ENCODE measurements around the gene GPR158. TPM values are rescaled to one million over a fixed set of nuclear protein-coding genes. Genes with fewer than 3 reads are reported as not detected.

Gene GPR158
- total RNA-seq, 1 experiment from 2014 or later, result 12.2 TPM

DNA sequence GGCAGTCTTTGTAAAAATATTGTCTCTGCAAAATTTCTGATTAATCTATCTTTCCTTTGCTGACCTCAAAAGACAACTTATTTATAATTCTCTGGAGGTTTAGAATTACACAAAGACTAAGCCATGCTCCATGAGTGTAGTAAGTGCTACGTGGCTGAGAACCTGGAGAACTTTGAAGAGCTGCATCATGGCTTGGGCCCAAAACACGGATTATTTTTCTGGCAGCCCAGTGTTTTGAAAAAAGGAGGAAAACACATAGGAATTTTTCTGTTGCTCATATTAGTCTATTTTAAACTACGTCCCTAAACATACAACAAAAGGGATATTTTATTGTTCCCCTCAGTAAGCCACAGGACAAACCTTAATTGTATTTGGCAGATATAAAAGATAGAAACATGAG is 398.5 kb downstream of the GPR158 start:
- Histone ChIP-seq H3K27ac (no peak overlapping the region), H3K9me3 (ENCODE audit: insufficient read depth, low read depth) (no peaks in the 10 kb centered on the region), H3K9me2 (ENCODE audit: insufficient read depth) (no peaks in the 10 kb centered on the region; the same call in 1 of the 2 replicates), H3F3A (ENCODE audit: insufficient read depth, low read depth) (no peaks in the 10 kb centered on the region), H3K79me2 (ENCODE audit: low read depth) (no peaks in the 10 kb centered on the region), H3K27me3 (ENCODE audit: insufficient read depth, low read depth) (no peaks in the 10 kb centered on the region), H2AFZ (no peak overlapping the region), H4K20me1 (ENCODE audit: insufficient read depth) (no peaks in the 10 kb centered on the region), H3K4me1 (replicated peaks; ENCODE audit: insufficient read depth) (no peaks in the 10 kb centered on the region), H3K4me2 (no peak overlapping the region), H3K4me3 (no peak overlapping the region), H3K36me3 (ENCODE audit: low read depth) (no peaks in the 10 kb centered on the region)
- ChIA-PET CTCF (interaction anchor here (0.6 to 0.7 kb wide), 2 partner anchors 109 to 890 kb away, joined by 3 to 4 read pairs; no protein-coding TSS in a partner anchor), POLR2A (ENCODE audit: unreplicated experiment) (interaction anchor here (0.8 kb wide), 1 partner anchor 194 kb away, joined by 35 read pairs; no protein-coding TSS in a partner anchor)
- BruUV-seq (replicated peaks), result no TSS peak
- intact Hi-C loops (cut with micrococcal nuclease; ENCODE audit: unreplicated experiment), result no loop called here
- no peak for DNase-seq
- TF ChIP-seq EZH2 (IDR thresholded peaks at IDR 0.05; ENCODE audit: low read depth), result no peak
- TF ChIP-seq, protein P1, sequence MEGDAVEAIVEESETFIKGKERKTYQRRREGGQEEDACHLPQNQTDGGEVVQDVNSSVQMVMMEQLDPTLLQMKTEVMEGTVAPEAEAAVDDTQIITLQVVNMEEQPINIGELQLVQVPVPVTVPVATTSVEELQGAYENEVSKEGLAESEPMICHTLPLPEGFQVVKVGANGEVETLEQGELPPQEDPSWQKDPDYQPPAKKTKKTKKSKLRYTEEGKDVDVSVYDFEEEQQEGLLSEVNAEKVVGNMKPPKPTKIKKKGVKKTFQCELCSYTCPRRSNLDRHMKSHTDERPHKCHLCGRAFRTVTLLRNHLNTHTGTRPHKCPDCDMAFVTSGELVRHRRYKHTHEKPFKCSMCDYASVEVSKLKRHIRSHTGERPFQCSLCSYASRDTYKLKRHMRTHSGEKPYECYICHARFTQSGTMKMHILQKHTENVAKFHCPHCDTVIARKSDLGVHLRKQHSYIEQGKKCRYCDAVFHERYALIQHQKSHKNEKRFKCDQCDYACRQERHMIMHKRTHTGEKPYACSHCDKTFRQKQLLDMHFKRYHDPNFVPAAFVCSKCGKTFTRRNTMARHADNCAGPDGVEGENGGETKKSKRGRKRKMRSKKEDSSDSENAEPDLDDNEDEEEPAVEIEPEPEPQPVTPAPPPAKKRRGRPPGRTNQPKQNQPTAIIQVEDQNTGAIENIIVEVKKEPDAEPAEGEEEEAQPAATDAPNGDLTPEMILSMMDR (conservative IDR thresholded peaks at IDR 0.05), result no peak

DNA sequence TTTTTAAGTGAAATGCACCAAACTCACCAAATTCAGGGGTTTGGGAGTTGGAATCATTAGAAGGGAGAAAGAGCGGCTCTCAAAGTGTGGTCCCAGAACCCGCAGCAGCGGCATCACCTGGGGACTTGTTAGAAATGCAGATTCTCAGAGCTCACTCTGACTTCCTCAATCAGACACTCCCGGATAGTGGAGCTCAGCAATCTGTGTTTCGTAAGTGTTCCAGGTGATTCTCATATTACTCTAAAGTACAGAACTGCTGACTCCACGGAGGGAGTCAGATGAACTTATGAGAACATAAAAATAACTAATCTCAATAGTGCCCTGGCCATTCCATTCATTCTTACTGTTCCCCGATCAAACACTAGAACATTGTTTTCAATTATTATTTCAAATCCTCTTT is 400.5 kb downstream of the GPR158 start:
- Histone ChIP-seq H2AFZ (no peak overlapping the region), H3K4me1 (replicated peaks; ENCODE audit: insufficient read depth) (no peaks in the 10 kb centered on the region), H3K79me2 (ENCODE audit: low read depth) (no peaks in the 10 kb centered on the region), H4K20me1 (ENCODE audit: insufficient read depth) (no peaks in the 10 kb centered on the region), H3K27me3 (ENCODE audit: insufficient read depth, low read depth) (no peaks in the 10 kb centered on the region), H3K36me3 (ENCODE audit: low read depth) (no peaks in the 10 kb centered on the region), H3K9me3 (ENCODE audit: insufficient read depth, low read depth) (no peaks in the 10 kb centered on the region), H3K9me2 (ENCODE audit: insufficient read depth) (no peaks in the 10 kb centered on the region; the same call in 1 of the 2 replicates), H3K4me3 (no peak overlapping the region), H3F3A (ENCODE audit: insufficient read depth, low read depth) (no peaks in the 10 kb centered on the region), H3K4me2 (no peak overlapping the region), H3K27ac (no peak overlapping the region)
- TF ChIP-seq, protein P1 (conservative IDR thresholded peaks at IDR 0.05), result no peak
- TF ChIP-seq EZH2 (IDR thresholded peaks at IDR 0.05; ENCODE audit: low read depth), result no peak
- no TSS peak for BruUV-seq (replicated peaks)
- CTCF ChIA-PET, result no interaction called here
- POLR2A ChIA-PET (ENCODE audit: unreplicated experiment), result interaction anchor here (0.8 kb wide), 1 partner anchor 18 kb away, joined by 9 read pairs; no protein-coding TSS in a partner anchor
- intact Hi-C loops (cut with micrococcal nuclease; ENCODE audit: unreplicated experiment), result no loop called here
- no peak for DNase-seq

GRCh38 chr10:25578061-25578460 is 403.3 kb downstream of the GPR158 start:
- no peaks in the 10 kb centered on the region for H3F3A ChIP-seq (ENCODE audit: insufficient read depth, low read depth)
- no peaks in the 10 kb centered on the region for H3K9me3 ChIP-seq (ENCODE audit: insufficient read depth, low read depth)
- TF ChIP-seq, protein P1 (conservative IDR thresholded peaks at IDR 0.05), result no peak
- TF ChIP-seq EZH2 (IDR thresholded peaks at IDR 0.05; ENCODE audit: low read depth), result no peak
- no peak overlapping the region for H3K4me3 ChIP-seq
- POLR2A ChIA-PET (ENCODE audit: unreplicated experiment), result no interaction called here
- no peaks in the 10 kb centered on the region for H3K36me3 ChIP-seq (ENCODE audit: low read depth)
- no peaks in the 10 kb centered on the region for H4K20me1 ChIP-seq (ENCODE audit: insufficient read depth)
- no peak overlapping the region for H3K27ac ChIP-seq
- no peaks in the 10 kb centered on the region for H3K79me2 ChIP-seq (ENCODE audit: low read depth)
- no peak overlapping the region for H3K4me2 ChIP-seq
- intact Hi-C loops (cut with micrococcal nuclease; ENCODE audit: unreplicated experiment), result no loop called here
- BruUV-seq (replicated peaks), result no TSS peak
- H3K4me1 ChIP-seq (replicated peaks; ENCODE audit: insufficient read depth), result no peaks in the 10 kb centered on the region
- DNase-seq, result no peak
- no peak overlapping the region for H2AFZ ChIP-seq
- no peaks in the 10 kb centered on the region for H3K9me2 ChIP-seq (ENCODE audit: insufficient read depth)
- H3K27me3 ChIP-seq (ENCODE audit: insufficient read depth, low read depth), result no peaks in the 10 kb centered on the region
- CTCF ChIA-PET, result no interaction called here
